Gastroesophageal sphincter (tissue), 4 donors: ENCODE results near the gene SLC35G6. TPM values are rescaled to one million over a fixed set of nuclear protein-coding genes. Genes with fewer than 3 reads are reported as not detected.
A peak's percentile ranks its signal among the peaks of the same experiment; 100 is the strongest.
"Not testable (repeated sequence)": the region's sequence is repeated elsewhere in the genome, so short reads cannot be mapped to it uniquely, and the experiment has no call there.

Source experiments
- ATAC-seq: fragments of 150-250 bp; one replicate; pipeline ENCODE4 v1.9.1; 2016; ENCODE audit warnings: mild to moderate bottlenecking, moderate library complexity
- H3K27ac ChIP-seq, 4 donors: fragments of 200-600 bp; sonication (generic) in 3 of 4; 1 replicate in 3 of 4; 2 replicates in 1 of 4; pipeline ENCODE4 v1.5.1; 2016 to 2019
- H3K27me3 ChIP-seq: fragments of 200-600 bp; sonication (generic); one replicate; pipeline ENCODE4 v1.5.1; 2019
- H3K36me3 ChIP-seq, 2 donors: fragments of 200-600 bp; sonication (generic); one replicate each; pipeline ENCODE4 v1.5.1; 2019; ENCODE audit warnings: control low read depth in 1 of 2
- H3K4me1 ChIP-seq, 3 donors: fragments of 200-600 bp; sonication (generic); 1 replicate in 2 of 3; 2 replicates in 1 of 3; pipeline ENCODE4 v1.5.1; 2016 to 2019; ENCODE audit warnings: control low read depth in 2 of 3
- H3K4me3 ChIP-seq, 2 donors: fragments of 200-600 bp; sonication (generic); one replicate each; pipeline ENCODE4 v1.5.1; 2019; ENCODE audit warnings: mild to moderate bottlenecking in 1 of 2, moderate library complexity in 1 of 2
- H3K9me3 ChIP-seq, 3 donors: fragments of 200-600 bp; sonication (generic); one replicate each; pipeline ENCODE4 v1.5.1; 2017 to 2019; ENCODE audit warnings: control low read depth in 2 of 3
- EP300 ChIP-seq: sonication (generic); formaldehyde crosslinking; IDR thresholded peaks from one replicate; pipeline ENCODE4 v1.6.1; 2017; ENCODE audit warnings: antibody characterized with exemption, mild to moderate bottlenecking
- POLR2A ChIP-seq, 2 donors: fragments of 450-650 bp; IDR thresholded peaks; one replicate each; pipeline ENCODE4 v1.6.1; 2017; ENCODE audit warnings: antibody characterized with exemption in 2 of 2, mild to moderate bottlenecking in 2 of 2, moderate library complexity in 1 of 2
- POLR2AphosphoS5 ChIP-seq: sonication (generic); formaldehyde crosslinking; IDR thresholded peaks from one replicate; pipeline ENCODE4 v1.6.1; 2017; ENCODE audit warnings: antibody characterized with exemption
- WGBS, 2 donors: methylation state at CpG; one replicate each; pipeline ENCODE4 v1.1.5; 2018; ENCODE audit warnings: low coverage in 1 of 2; 5-methylcytosine and 5-hydroxymethylcytosine counted together
- total RNA-seq, 4 donors: library from RNA; depleted of rRNA; stranded (reverse); fragments of >200 nt; gene quantifications; one replicate each; pipeline ENCODE4 v1.1.0, GENCODE V29; 2016
- TF ChIP-seq, protein P1 (sequence below), 4 experiments: fragments of 200-600 bp in 2 of 4; fragments of 450-650 bp in 2 of 4; sonication (generic) in 1 of 4; IDR thresholded peaks; one replicate each; pipeline ENCODE4 v1.5.1; 2017 to 2019; ENCODE audit warnings: antibody characterized with exemption in 4 of 4, mild to moderate bottlenecking in 2 of 4, moderate library complexity in 2 of 4

Gene SLC35G6
- total RNA-seq: not detected

GRCh38 chr17:7481275-7481674 lies at the start of gene SLC35G6:
SLC35G6 (plus strand) TSS chr17:7481446; CDS start chr17:7481517, 71 bp downstream.
- not testable (repeated sequence) for H3K27me3 ChIP-seq, H3K36me3 ChIP-seq, H3K9me3 ChIP-seq, ATAC-seq
- 38 to 89% methylated on average over 2 to 4 of the region's 4 CpGs for WGBS, 2 donors
- H3K4me1 ChIP-seq: peaks cover 6 to 76% (median 34%) of the 10 kb centered on the region in 3 donors
- H3K27ac ChIP-seq: peak within 1 kb of the TSS; percentile 99 to 100 (median 100)
- H3K4me3 ChIP-seq: peak within 1 kb of the TSS in 1 of 2 donors; percentile 100

DNA sequence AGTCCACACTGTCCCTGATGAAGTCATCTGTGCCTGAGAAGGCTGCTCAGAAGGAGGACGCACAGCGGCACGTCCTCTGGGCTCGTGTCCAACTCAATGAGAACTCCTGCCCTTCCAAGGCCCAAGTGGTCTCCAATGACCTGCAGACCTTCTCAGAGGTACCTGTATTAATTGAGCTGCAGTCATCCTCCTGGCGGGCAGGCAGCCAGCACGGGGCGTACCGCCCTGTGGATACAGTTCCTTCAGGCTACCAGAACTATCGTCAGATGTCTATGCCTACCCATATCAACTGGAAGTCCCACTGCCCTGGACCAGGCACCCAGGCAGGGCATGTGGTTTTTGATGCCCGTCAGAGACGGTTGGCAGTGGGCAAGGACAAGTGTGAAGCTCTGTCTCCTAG lies 49.0 kb upstream of the SLC35G6 start:
- 100% methylated on average over 2 of the region's 11 CpGs; no CpG with 5 or more reads in 1 of the 2 donors for WGBS, 2 donors

DNA sequence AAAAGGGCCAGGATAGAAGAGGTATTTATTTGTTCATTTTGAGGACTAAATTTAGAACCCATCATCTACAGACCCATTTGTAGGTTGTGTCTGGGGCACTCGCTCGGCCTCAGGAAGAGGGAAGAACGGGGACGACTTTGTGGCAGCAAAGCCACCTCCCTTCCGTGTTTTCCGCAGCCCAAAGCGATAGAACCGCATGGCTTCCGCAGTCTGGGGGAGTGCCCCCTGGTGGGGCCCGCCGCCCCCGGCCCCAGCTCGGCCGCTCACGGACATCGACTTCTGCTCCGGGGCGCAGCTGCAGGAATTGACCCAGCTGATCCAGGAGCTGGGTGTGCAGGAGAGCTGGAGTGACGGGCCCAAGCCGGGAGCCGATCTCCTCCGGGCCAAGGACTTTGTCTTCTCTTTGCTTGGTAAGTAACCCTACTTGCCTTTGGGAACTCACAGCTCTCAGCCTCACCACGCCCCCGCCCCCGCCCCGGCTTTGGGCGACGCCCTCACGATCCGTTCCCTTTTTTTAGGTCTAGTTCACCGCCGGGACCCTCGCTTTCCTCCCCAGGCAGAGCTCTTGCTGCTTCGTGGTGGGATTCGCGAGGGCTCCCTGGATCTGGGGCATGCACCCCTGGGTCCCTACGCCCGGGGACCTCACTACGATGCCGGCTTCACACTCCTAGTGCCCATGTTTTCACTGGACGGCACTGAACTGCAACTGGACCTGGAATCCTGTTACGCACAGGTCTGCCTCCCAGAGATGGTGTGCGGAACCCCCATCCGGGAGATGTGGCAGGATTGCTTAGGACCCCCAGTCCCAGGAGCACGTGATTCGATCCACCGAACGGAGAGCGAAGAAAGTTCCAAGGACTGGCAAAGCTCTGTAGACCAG lies 45.3 kb upstream of the SLC35G6 start:
- Histone ChIP-seq H3K4me1 (peaks cover 5 to 64% (median 36%) of the 10 kb centered on the region in 3 donors), H3K9me3 (no peaks in the 10 kb centered on the region), H3K27me3 (peaks cover 81% of the 10 kb centered on the region), H3K36me3 (no peaks in the 10 kb centered on the region), H3K4me3 (peak overlapping the region; percentile 26 to 49), H3K27ac (peak overlapping the region in 3 of 4 donors; percentile 52 to 77 (median 75))
- whole genome bisulfite sequencing, 2 donors: no CpG with 5 or more reads among the region's 49 CpGs
- no peak for ATAC-seq
- TF ChIP-seq POLR2A (IDR thresholded peaks at IDR 0.05) (no peak), EP300 (no peak), POLR2AphosphoS5 (no peak)
- TF ChIP-seq, protein P1, sequence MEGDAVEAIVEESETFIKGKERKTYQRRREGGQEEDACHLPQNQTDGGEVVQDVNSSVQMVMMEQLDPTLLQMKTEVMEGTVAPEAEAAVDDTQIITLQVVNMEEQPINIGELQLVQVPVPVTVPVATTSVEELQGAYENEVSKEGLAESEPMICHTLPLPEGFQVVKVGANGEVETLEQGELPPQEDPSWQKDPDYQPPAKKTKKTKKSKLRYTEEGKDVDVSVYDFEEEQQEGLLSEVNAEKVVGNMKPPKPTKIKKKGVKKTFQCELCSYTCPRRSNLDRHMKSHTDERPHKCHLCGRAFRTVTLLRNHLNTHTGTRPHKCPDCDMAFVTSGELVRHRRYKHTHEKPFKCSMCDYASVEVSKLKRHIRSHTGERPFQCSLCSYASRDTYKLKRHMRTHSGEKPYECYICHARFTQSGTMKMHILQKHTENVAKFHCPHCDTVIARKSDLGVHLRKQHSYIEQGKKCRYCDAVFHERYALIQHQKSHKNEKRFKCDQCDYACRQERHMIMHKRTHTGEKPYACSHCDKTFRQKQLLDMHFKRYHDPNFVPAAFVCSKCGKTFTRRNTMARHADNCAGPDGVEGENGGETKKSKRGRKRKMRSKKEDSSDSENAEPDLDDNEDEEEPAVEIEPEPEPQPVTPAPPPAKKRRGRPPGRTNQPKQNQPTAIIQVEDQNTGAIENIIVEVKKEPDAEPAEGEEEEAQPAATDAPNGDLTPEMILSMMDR (IDR thresholded peaks at IDR 0.05): no peak

More for the DNA sequence above, 49.0 kb upstream of the SLC35G6 start:
- Histone ChIP-seq H3K4me1 (peaks cover 2 to 27% (median 19%) of the 10 kb centered on the region in 3 donors), H3K36me3 (no peaks in the 10 kb centered on the region), H3K27ac (no peak overlapping the region), H3K9me3 (no peaks in the 10 kb centered on the region), H3K27me3 (peaks cover 45% of the 10 kb centered on the region), H3K4me3 (no peak overlapping the region)
- no peak for TF ChIP-seq EP300
- TF ChIP-seq, protein P1 (IDR thresholded peaks at IDR 0.05): no peak
- TF ChIP-seq POLR2A (IDR thresholded peaks at IDR 0.05): no peak
- TF ChIP-seq POLR2AphosphoS5: no peak
- ATAC-seq: no peak

DNA sequence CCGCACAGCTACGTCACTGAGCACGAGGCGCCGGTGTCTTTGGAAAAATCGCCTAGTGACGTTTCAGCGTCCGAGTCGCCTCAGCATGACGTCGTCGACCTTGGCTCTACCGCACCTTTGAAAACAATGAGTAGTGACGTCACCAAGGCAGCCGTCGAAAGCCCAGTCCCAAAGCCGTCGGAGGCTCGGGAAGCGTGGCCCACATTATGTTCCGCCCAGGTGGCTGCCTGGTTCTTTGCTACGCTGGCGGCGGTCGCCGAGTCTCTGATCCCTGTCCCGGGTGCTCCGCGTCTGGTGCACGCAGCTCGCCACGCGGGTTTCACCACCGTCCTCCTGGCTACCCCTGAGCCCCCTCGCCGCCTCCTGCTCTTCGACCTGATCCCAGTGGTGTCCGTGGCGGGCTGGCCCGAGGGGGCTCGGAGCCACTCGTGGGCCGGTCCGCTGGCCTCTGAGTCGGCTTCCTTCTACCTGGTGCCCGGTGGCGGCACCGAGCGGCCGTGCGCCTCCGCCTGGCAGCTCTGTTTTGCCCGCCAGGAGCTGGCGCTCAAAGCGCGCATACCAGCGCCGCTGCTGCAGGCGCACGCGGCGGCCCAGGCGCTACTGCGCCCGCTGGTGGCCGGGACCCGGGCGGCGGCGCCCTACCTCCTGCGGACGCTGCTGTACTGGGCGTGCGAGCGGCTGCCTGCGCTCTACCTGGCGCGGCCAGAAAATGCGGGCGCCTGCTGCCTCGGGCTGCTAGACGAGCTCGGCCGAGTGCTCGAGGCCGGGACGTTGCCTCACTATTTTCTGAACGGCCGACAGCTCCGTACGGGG lies 44.5 kb upstream of the SLC35G6 start:
- TF ChIP-seq POLR2A (IDR thresholded peaks at IDR 0.05) (no peak), POLR2AphosphoS5 (peak; percentile 34), EP300 (no peak)
- TF ChIP-seq, protein P1 (IDR thresholded peaks at IDR 0.05): peak in 3 of 4 experiments; percentile 94 to 98 (median 95)
- WGBS, 2 donors: 19% methylated on average over 3 of the region's 92 CpGs; no CpG with 5 or more reads in 1 of the 2 donors
- H3K4me3 ChIP-seq: peak overlapping the region; percentile 7 to 49
- no peaks in the 10 kb centered on the region for H3K36me3 ChIP-seq
- H3K27me3 ChIP-seq: peaks cover 90% of the 10 kb centered on the region
- H3K27ac ChIP-seq: peak overlapping the region in 3 of 4 donors; percentile 64 to 77 (median 75)
- H3K9me3 ChIP-seq: no peaks in the 10 kb centered on the region
- peak; percentile 86 for ATAC-seq
- H3K4me1 ChIP-seq: peaks cover 5 to 68% (median 36%) of the 10 kb centered on the region in 3 donors

DNA sequence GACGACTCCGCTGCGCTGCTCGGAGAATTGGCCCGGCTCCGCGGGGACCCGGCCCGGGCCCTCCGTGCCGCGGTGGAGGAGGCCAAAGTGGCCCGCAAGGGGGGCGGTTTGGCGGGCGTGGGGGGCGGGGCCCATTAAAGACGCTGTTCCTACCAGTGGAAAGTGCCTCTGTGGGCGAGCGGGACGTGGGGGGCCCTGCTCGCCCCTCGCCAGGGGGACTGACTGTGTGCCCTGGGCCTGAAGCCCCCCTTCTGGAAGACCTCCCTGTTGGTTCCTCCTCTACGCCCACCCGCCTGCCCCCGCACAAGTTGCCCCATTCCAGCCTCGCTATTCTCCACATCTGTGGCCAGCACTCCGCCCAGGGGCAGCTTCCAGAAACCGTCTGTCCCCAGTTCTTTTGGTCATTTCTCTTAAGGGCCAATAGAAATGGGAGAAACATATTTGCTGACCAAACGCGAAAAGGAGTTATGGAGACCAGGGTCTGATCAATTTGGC lies 43.8 kb upstream of the SLC35G6 start:
- peak overlapping the region in 1 of 2 donors; percentile 49 for H3K4me3 ChIP-seq
- peaks cover 5 to 68% (median 36%) of the 10 kb centered on the region in 3 donors for H3K4me1 ChIP-seq
- no peak for ATAC-seq
- 20 to 35% methylated on average over 1 to 2 of the region's 31 CpGs for WGBS, 2 donors
- no peaks in the 10 kb centered on the region for H3K36me3 ChIP-seq
- no peaks in the 10 kb centered on the region for H3K9me3 ChIP-seq
- peak overlapping the region in 3 of 4 donors; percentile 64 to 77 (median 75) for H3K27ac ChIP-seq
- no peak for TF ChIP-seq POLR2A (IDR thresholded peaks at IDR 0.05)
- peaks cover 91% of the 10 kb centered on the region for H3K27me3 ChIP-seq
